HG02973 (cell line): Measurements from ENCODE around the gene PTGS2.
A peak's percentile ranks its signal among the peaks of the same experiment; 100 is the strongest.

Experiments used
- ATAC-seq: cut with Tn5 transposase; IDR thresholded peaks from one replicate; pipeline ENCODE4 v1.9.1; 2021; ENCODE audit warnings: moderate library complexity; ENCODE audit not compliant: unreplicated experiment

The PTGS2 gene

DNA sequence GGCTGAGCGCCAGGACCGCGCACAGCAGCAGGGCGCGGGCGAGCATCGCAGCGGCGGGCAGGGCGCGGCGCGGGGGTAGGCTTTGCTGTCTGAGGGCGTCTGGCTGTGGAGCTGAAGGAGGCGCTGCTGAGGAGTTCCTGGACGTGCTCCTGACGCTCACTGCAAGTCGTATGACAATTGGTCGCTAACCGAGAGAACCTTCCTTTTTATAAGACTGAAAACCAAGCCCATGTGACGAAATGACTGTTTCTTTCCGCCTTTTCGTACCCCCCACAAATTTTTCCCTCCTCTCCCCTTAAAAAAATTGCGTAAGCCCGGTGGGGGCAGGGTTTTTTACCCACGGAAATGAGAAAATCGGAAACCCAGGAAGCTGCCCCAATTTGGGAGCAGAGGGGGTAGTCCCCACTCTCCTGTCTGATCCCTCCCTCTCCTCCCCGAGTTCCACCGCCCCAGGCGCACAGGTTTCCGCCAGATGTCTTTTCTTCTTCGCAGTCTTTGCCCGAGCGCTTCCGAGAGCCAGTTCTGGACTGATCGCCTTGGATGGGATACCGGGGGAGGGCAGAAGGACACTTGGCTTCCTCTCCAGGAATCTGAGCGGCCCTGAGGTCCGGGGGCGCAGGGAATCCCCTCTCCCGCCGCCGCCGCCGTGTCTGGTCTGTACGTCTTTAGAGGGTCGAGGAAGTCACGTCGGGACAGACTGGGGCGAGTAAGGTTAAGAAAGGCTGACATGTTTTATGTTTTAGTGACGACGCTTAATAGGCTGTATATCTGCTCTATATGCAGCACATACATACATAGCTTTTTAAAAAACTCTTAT lies at the start of gene PTGS2:
Gene PTGS2, minus strand, starts transcription at position 179 of the 817 bp plus-strand sequence. Its CDS starts 133 bp downstream, at position 46.
- peak; percentile 96 for ATAC-seq

DNA sequence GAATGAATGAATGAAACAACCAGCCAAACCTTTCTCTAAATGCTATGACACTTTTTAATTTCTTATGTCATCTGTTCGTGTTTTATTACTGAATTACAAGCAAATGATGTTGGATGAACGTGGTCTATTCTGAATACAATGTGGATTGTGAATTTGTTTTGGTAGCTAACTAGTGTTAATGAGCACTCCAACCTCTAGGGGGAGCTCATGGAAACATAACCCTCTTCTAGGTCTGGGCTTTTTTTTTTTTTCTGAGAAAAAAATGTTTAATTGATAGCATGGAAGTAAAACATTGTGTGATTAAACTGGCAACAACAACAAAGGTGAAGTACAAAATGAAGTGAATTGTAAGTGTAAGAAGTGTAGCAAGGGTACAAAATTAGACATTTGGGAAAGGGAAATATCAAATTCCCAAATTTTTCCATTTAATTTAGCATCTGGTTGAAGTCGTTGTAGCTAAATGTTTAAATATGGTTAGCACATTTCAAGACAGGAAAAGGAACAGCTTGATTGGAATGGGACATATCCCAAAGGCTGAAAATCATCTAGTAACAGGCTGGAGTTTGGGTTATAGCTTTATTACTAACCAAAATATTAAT lies 42.6 kb upstream of the PTGS2 start:
- ATAC-seq: peak; percentile 73

DNA sequence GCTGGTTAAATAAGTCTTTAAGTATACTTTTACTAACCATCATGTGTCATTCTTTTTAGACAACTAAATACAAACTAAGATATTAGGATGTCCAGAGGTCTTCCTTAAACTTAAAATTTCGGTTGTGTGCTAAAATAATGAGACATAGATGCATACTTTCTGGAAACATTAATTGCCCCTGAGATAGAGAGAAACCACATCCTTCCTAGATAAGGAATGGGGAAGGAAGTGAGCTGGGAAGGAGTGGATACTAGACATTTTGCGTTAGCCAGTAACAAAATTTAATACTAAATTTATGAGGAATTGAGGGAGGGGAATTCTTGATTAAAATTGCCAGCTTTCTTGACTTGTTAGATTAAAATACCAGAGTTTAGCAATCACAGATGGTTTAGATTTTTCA lies 37.1 kb upstream of the PTGS2 start:
- no peak for ATAC-seq

DNA sequence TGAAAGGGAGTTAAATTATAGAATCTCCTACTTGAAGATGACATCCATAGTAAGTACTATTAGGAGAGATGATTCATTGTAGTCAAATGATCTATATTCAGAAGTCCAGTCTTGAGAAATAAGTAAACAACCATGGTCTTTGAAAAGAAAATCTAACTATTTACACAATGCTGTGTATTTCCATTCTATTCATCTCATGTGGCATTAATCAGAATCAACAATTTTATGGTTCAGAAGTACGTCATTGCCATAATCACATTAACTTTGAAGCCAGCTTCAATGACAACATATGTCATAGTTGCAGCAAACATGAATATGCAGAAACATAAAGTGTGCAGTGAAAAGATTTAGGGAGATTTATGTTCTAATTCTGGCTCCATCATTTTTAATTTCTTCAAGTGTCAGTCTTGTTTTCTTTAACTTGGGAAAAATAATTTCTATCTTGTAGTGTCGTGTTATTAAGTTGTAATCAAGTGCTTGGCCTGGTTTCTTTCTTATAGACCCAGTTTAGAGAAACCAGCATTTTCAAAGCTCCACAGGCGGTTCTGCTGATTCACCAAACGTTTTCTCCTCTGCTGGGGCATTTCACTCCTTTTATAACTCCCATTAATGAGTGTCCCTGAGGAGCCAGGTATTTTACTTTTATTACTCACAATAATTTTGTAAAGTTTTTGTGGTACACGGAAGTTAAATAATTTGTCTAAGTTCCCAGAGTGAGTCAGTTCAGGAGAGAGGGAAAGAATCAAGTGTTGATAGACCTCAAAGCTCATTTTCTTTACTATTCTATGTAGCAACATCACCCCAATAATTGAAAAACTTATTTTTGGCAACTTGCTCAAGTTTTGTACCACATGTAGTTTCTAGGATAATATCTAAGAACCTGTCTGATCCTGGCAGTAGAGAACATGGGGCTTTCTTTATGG lies 35.9 kb upstream of the PTGS2 start:
- no peak for ATAC-seq

DNA sequence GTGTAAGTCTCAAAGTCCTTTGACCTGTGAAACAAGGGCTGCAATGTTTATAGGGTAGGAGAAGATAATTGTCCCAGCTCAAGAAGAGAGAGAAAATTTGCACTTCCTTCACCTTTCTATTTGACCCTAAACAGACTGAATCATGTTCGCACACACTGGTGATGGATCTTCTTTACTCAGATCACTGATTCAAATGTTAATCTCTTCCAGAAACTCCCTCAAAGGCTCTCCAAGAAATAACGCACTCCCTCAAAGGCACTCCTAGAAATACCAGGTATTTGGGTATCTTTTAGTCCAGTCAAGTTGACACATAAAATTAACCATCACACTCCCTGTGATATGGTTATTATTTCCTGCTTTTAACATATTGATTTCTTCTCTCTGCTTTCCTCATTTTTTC lies 30.5 kb upstream of the PTGS2 start:
- ATAC-seq: no peak

DNA sequence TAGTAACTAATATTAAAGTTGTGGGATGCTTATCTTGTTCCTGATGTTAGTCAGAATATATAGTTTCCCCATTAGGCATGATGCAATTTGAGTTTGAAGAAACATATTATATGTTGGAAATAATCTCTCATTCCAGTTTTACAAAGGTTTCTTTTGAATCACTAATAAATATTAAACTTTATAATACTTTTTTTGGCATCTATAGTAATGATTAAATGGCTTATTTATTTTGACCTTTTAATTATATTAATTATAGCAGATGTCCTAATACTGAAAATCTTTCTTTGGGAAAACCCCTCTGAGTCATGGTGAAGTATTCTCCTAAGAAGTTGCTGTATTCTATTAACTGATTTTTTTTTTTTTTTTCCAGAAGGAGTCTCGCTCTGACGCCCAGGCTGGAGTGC lies 28.5 kb upstream of the PTGS2 start:
- ATAC-seq: no peak

DNA sequence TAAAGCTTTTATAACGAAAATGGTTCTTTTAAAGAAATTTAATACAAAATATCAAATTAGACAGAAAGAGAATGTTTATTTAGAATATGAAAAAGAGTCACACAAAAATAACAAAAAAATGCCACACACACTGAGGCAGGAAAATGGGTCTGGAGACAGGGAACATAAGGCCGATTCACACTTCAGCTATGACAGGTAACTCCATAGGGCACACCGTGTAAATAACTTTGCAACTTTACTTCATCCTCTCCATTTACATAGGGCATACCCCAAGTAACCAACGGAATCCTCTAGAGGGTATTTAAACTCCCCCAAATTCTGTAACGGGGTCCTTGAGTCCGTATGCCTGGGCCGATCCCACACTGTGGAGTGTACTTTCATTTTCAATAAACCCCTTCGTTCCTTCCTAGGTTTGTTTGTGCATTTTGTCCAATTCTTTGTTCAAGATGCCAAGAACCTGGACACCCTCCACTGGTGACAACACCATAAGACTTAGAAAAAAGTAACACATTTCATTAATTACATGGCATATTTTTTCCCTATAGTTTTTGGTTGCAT lies 23.1 kb upstream of the PTGS2 start:
- ATAC-seq: no peak

DNA sequence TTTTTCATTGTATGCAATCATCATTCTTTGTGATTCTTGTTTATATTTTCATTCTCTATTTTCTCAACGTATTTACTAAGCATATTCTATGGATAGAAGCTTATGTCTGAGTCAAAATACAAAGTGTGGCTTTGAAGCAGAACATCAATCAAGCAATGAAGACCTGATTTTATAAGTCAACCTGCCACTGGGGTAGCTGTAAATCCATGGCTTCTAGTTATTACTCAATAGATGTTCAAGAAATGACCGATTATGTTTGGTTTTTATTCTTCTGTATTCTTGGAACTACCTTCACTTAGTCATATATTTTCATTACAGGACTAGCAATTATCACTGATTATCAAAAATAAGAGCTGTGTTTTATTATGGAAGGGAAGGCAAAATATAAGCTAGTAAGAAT lies 20.5 kb upstream of the PTGS2 start:
- ATAC-seq: no peak

DNA sequence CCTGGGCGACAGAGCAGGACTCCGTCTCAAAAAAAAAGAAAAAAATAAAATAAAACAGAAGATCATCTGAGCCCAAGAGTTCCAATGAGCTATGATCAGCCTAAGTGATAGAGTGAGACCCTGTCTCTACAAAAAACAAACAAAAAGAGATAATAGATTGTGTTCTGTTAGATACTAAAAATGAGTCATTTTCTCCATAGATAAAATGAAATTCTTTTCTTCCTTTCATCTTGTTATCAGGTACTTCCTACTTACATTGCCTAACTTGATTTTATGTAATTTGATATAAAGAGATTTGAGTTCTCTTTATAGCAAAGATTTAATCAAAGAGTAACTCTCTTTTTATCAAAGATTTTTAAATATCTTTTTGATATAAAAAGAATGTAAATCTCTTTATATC lies 19.3 kb upstream of the PTGS2 start:
- ATAC-seq: no peak

DNA sequence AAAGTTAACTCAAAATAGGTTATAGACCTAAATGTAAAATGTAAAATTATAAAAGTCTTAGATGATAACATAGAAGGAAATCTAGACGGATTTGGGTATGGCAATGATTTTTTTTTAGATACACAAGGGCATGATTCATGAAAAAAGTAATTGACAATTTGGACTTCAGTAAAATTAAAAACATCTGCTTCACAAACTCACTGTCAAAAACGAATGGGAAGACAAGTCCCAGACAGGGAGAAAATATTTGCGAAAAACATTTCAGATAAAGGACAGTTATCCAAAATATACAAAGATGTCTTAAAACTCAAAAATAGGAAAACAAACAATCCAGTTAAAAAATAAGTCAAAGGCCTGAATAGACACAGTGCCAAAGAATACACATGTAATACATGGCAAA lies 9.7 kb upstream of the PTGS2 start:
- ATAC-seq: no peak

DNA sequence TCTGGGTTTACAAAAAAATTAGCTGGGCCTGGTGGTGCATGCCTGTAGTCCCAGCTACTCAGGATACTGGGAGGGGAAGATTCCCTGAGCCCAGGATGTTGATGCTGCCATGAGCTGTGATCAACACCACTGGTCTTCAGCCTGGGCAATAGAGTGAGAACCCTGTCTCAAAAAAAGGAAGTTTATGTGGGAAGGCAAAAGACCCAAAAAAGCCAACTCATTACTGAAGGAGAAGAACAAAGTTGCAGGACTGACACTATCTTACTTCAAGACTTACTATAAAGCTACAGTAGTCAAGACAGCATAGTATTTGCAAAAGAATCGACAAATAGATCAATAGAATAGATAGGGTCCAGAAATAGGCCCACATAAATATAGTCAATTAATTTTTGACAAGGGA lies 9.2 kb upstream of the PTGS2 start:
- no peak for ATAC-seq

DNA sequence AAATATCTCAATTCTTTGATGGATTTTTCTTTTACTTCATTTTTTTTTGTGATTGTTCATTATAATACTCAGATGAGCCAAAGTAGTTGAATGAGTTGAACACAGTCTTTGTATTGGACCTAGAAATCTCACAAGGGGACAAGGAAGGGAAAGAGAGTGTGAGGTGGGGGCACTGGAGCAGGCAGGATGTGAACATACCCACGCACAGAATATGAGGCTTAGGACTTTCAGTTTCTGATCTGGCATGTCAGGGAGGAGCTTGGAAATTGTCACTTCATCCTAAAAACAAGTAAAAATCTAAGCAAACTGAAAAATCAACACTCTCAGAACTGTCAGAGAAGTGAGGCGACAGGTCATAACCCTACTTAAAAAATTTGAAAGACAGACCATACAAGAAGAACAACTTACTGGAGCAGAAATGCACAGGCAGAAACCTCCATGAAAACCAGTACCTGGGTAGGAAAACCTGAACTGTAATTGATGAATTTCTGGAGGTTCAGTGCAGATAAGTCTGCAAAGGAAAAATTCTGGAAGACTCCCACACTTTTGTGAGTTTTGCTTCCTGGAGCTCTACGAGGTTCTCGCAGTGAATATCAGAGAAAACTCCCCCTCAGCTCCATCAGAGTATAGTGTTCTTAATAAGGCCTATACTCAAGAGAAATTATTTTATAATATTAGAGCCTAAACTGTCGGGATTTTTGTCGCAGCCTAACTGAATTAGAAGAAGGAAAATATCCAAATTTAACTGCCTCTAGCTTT lies 3.6 kb upstream of the PTGS2 start:
- ATAC-seq: no peak

DNA sequence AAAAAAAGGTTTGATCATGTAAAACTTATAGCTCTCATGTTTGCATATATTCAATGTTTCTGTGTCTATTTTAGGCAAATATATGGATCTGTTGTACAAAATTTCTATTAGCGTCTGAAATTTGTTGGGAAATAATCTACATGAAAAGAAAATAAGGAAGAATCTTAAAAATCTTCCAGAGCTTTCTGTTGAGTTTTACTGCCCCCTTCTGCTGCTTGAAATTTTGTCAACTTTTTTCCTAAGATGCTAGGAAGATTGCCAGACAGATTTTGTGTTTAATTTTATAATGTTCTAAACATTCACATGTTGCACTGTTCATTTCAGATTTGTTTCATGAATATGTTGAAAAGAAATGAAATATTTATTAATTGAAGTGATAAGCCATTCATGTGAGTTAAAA lies 2.5 kb upstream of the PTGS2 start:
- no peak for ATAC-seq

DNA sequence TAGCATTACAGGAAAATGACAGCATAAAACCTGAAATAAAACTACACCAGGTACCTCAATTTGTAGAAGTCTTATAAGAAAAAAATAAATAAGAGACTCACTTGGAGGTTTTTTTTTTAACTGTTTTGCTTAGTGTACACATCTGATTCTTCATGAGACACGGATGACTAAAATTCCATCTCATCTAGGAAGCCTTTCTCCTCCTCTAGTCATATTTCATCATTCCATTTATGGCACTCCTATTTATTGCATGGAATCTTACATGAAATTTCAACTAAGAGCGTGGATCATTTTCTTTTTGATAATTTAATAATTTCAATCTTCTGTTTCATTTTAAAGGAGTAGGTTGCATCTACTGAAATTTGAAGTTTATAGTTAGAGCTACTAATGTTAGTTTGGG lies 1.6 kb upstream of the PTGS2 start:
- ATAC-seq: no peak

DNA sequence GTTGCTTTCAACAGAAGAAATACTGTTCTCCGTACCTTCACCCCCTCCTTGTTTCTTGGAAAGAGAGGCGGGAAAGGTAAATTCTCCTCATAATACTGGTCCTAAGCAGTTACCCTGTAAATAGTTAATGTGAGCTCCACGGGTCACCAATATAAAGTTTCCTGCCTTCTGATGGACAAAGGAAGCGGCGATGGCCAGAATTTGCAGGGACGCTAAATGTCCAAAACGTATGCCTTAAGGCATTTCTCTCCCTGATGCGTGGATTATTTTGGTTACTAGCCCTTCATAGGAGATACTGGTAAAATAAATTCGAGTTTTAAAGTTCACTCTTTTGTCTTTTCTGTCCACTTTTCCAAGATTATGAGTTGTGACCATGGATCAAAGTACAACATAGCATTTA lies 898 bp upstream of the PTGS2 start:
- no peak for ATAC-seq

DNA sequence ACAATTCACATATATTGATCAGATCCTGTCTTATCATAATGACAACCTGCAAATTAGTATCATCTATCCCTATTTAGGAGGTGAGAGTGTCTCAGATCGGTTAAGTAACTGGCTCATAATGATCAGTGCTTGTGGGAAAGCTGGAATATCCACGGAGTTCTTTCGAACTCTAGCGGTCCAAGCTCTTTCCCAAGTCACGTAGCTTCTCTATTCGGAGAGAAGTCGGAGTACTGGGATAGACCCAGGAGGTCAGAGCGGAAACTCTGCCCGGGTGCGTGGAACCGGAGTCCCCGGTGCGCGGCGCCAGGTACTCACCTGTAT lies 339 bp downstream of the PTGS2 start:
- no peak for ATAC-seq

DNA sequence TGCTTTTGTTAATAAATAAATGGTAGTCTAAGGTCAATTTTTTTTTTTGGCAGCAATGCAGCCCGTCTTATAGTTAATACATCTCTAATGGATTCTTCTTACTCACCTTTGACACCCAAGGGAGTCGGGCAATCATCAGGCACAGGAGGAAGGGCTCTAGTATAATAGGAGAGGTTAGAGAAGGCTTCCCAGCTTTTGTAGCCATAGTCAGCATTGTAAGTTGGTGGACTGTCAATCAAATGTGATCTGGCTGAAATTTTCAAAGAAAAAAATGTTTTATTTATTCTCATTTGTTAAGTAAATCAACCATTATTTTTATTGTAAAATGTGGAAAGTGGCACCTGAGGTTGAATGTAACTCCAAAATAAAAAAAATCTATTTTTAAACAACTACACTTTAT lies 2.1 kb downstream of the PTGS2 start:
- no peak for ATAC-seq

DNA sequence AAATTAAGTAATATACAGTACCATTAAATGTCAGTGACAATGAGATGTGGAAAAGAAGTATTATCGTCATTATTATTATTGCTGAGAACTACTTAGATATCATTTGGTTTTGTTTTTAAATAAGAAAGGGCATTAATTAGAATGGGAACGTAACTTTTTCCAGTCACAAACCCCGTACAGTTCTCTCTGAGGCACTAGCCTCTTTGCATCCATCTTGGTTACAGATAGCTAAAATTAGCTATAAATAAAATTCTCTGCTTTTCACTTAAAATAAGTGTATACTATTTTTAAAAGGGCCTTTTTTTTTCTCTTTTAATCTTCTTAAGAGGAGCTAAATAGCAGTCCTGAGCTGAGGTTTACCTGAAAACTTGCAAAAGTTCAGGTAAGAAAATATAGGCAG lies 7.6 kb downstream of the PTGS2 start:
- no peak for ATAC-seq

DNA sequence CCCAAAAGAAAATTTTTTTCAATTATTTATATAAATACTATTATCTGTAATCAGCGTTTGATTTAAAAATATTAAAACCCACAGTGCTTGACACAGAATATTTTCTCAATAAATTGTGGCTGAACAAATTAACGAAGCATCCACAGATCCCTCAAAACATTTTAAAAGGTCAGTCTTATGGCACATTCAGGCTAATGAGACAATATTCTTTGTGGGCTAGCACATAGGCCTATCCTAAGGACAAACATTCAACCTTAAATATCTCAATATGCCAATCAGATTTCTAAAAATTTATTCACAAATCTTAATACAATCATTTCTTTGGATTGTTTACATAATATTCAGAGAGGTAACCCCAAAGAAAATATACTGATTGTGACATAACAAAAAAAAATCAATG lies 8.1 kb downstream of the PTGS2 start:
- no peak for ATAC-seq

DNA sequence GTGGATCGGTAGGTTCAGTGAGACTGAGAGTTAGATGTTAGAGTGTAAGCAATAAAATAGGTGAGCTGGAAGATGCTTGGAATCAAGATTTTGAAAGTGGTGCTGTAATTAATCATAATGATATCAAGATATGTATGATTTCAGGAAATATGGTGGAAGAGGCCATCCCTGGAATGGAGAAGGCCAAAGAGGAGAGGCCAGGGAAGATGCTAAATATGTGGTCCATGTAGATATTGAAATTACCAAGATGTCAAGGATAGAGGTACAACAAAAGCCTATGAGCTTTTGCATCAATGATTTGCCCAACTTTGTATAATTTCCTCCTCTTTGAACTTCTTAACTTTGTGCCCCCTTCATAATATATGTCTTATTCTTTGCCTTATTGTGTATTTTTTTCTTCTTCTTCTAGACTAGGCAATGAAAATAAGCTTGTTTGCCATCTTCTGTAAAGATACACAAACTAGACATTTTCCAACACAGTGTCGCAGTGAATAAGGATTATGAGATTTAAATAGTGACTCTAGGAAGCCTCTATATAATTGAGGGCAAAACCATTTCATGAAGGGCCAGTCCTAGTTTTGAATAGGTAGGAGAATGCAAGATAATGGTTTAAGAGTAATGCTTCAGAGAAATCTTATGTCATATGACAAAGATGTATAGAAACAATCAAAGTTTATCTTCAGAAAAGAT lies 8.9 kb downstream of the PTGS2 start:
- ATAC-seq: no peak
